K562 (cell line): ENCODE measurements around the gene NPM3. TPM values are rescaled to one million over a fixed set of nuclear protein-coding genes. Genes with fewer than 3 reads are reported as not detected.
A peak's percentile ranks its signal among the peaks of the same experiment; 100 is the strongest.

Experiments used
- ATAC-seq: fragments of 200-7000 bp; cut with Tn5 transposase; 3 replicates; pipeline ENCODE4 v1.9.1; 2020; ENCODE audit warnings: moderate library complexity
- BruUV-seq: library from RNA; stranded (reverse); fragments of 400-500 nt; replicated peaks from 2 replicates; lab custom pipeline; 2021; lab: Mats Ljungman, UMichigan
- CTCF ChIA-PET: fragments of 300-600 bp; formaldehyde crosslinking; extraction: SDS; loops from one replicate; lab custom pipeline; 2021; ENCODE audit warnings: low intra/inter-chr PET ratio; lab: Yijun Ruan, JAX
- POLR2A ChIA-PET: fragments of 300-600, 350-650 bp; sonication (Branson Sonifier 250); formaldehyde crosslinking; extraction: SDS; loops from one replicate; lab custom pipeline; 2021; ENCODE audit warnings: antibody characterized with exemption, inconsistent platforms; lab: Yijun Ruan, JAX
- DNase-seq, 4 experiments: peaks; one replicate each; pipeline versions ENCODE4 v3.0.0 to v3.0.0-alpha.2; 2011 to 2018; ENCODE audit warnings: low spot score in 3 of 4, mixed read lengths in 3 of 4; ENCODE audit errors: extremely low read depth in 1 of 4
- FAIRE-seq: peaks from 2 replicates; lab custom pipeline; 2011; peaks lifted over from hg19 to GRCh38; lab: Jason Lieb, UNC
- H2AFZ ChIP-seq: 2 replicates; pipeline ENCODE4 v1.6.0; 2011; ENCODE audit warnings: low read depth, low read length, control low read depth, inconsistent platforms
- H3K27ac ChIP-seq: fragments of 200-600 bp; 3 replicates; pipeline ENCODE4 v1.8.0; 2011; ENCODE audit warnings: low read depth, mild to moderate bottlenecking, control low read depth, inconsistent platforms, low read length, moderate library complexity, mixed read lengths; ENCODE audit errors: extremely low read depth
- H3K27me3 ChIP-seq, 2 experiments: fragments of 300-600 bp in 1 of 2; 2 replicates in 1 of 2; 3 replicates in 1 of 2; pipeline versions ENCODE4 v1.6.0 to v1.8.0; 2011; ENCODE audit warnings: inconsistent platforms in 2 of 2, low read length in 2 of 2, mild to moderate bottlenecking in 1 of 2, mixed read lengths in 1 of 2, moderate library complexity in 1 of 2; ENCODE audit not compliant: control insufficient read depth in 2 of 2, insufficient read depth in 2 of 2
- H3K36me3 ChIP-seq: fragments of 300-600 bp; 3 replicates; pipeline ENCODE4 v1.8.0; 2011; ENCODE audit warnings: mild to moderate bottlenecking, low read length, inconsistent platforms; ENCODE audit not compliant: control insufficient read depth, insufficient read depth
- H3K4me1 ChIP-seq, 2 experiments: fragments of 200-600 bp in 1 of 2; replicated peaks in 1 of 2; 2 replicates in 1 of 2; 3 replicates in 1 of 2; pipeline versions ENCODE4 v1.5.1 to v1.8.0; 2011; ENCODE audit warnings: inconsistent platforms in 2 of 2, low read length in 2 of 2, mild to moderate bottlenecking in 1 of 2, mixed read lengths in 1 of 2, moderate library complexity in 1 of 2; ENCODE audit not compliant: control insufficient read depth in 2 of 2, insufficient read depth in 2 of 2
- H3K4me2 ChIP-seq: 2 replicates; pipeline ENCODE4 v1.6.1; 2011; ENCODE audit warnings: low read length, control low read depth, inconsistent platforms, mixed read lengths; ENCODE audit not compliant: insufficient read depth
- H3K4me3 ChIP-seq: fragments of 200-600 bp; sonication (generic), shearing (Covaris generic); 2 replicates; pipeline ENCODE4 v1.5.1; 2016; ENCODE audit warnings: control low read depth, inconsistent platforms
- H3K79me2 ChIP-seq: fragments of 200-600 bp; 3 replicates; pipeline ENCODE4 v1.8.0; 2011; ENCODE audit warnings: low read length, inconsistent platforms; ENCODE audit not compliant: control insufficient read depth, insufficient read depth
- H3K9ac ChIP-seq, 2 experiments: 2 replicates each; pipeline versions ENCODE4 v1.6.0 to v1.6.1; 2011; ENCODE audit warnings: low read depth in 2 of 2, low read length in 2 of 2, control low read depth in 1 of 2, inconsistent platforms in 1 of 2, mild to moderate bottlenecking in 1 of 2, mixed read lengths in 1 of 2; ENCODE audit not compliant: insufficient read depth in 1 of 2
- H3K9me1 ChIP-seq: one replicate; pipeline ENCODE4 v1.6.0; 2011; ENCODE audit warnings: inconsistent platforms, mild to moderate bottlenecking, low read length, moderate library complexity; ENCODE audit not compliant: control insufficient read depth, insufficient read depth
- H3K9me3 ChIP-seq: replicated peaks from 2 replicates; pipeline ENCODE4 v1.5.1; 2011; ENCODE audit warnings: low read depth, low read length, inconsistent platforms; ENCODE audit not compliant: control insufficient read depth, insufficient read depth
- H4K20me1 ChIP-seq: replicated peaks from 2 replicates; pipeline ENCODE4 v1.6.1; 2011; ENCODE audit warnings: low read length, inconsistent platforms, mixed read lengths; ENCODE audit not compliant: control insufficient read depth, insufficient read depth
- ARID1B ChIP-seq: fragments of 450-650 bp; IDR thresholded peaks from 2 replicates; pipeline ENCODE4 v1.6.1; 2016; ENCODE audit warnings: antibody characterized with exemption, mild to moderate bottlenecking, inconsistent platforms
- ATF3 ChIP-seq, 2 experiments: fragments of 450-650 bp in 1 of 2; sonication (generic) in 1 of 2; formaldehyde crosslinking in 1 of 2; IDR thresholded peaks in 1 of 2; conservative IDR thresholded peaks in 1 of 2; 2 replicates each; pipeline versions ENCODE4 v1.6.1 to v1.8.1; 2016 to 2023; ENCODE audit warnings: mild to moderate bottlenecking in 2 of 2, moderate library complexity in 2 of 2, inconsistent platforms in 1 of 2, missing genetic modification reagents in 1 of 2
- CBFA2T2 ChIP-seq: fragments of 450-650 bp; conservative IDR thresholded peaks from 2 replicates; pipeline ENCODE4 v1.6.1; 2017; ENCODE audit warnings: mild to moderate bottlenecking
- ERF ChIP-seq: fragments of 450-650 bp; formaldehyde crosslinking; IDR thresholded peaks from 2 replicates; pipeline ENCODE4 v1.4.0; 2020; ENCODE audit warnings: mild to moderate bottlenecking, mixed read lengths
- GATAD2B ChIP-seq: fragments of 450-650 bp; IDR thresholded peaks from 2 replicates; pipeline ENCODE4 v1.6.1; 2017; ENCODE audit warnings: mild to moderate bottlenecking, borderline replicate concordance
- HMG20B ChIP-seq: fragments of 250-450 bp; sonication (Bioruptor Pico); IDR thresholded peaks from 2 replicates; pipeline ENCODE4 v1.5.0; 2021; ENCODE audit warnings: mild to moderate bottlenecking
- KDM1A ChIP-seq, 2 experiments: fragments of 450-650 bp; IDR thresholded peaks; 2 replicates each; pipeline ENCODE4 v1.6.1; 2016; ENCODE audit warnings: mild to moderate bottlenecking in 2 of 2
- KDM4B ChIP-seq, 2 experiments: fragments of 450-650 bp in 1 of 2; sonication (generic) in 1 of 2; IDR thresholded peaks; 2 replicates each; pipeline ENCODE4 v1.6.1; 2016 to 2017; ENCODE audit warnings: borderline replicate concordance in 2 of 2, antibody characterized with exemption in 1 of 2, low read depth in 1 of 2, mild to moderate bottlenecking in 1 of 2
- KDM5B ChIP-seq: fragments of 200-600 bp; sonication (generic); IDR thresholded peaks from 2 replicates; pipeline ENCODE4 v1.6.1; 2012; ENCODE audit warnings: low read depth, mild to moderate bottlenecking, moderate library complexity, low read length, control low read depth, inconsistent platforms; ENCODE audit not compliant: insufficient replicate concordance
- MTA1 ChIP-seq: fragments of 450-650 bp; IDR thresholded peaks from 2 replicates; pipeline ENCODE4 v1.6.1; 2017; ENCODE audit warnings: borderline replicate concordance
- NCOR1 ChIP-seq: fragments of 450-650 bp; IDR thresholded peaks from 2 replicates; pipeline ENCODE4 v1.6.1; 2016; ENCODE audit warnings: mild to moderate bottlenecking, moderate library complexity
- NFIC ChIP-seq: fragments of 450-650 bp; IDR thresholded peaks from 2 replicates; pipeline ENCODE4 v1.6.1; 2017; ENCODE audit warnings: mild to moderate bottlenecking, inconsistent platforms
- NFXL1 ChIP-seq: fragments of 450-650 bp; formaldehyde crosslinking; IDR thresholded peaks from 2 replicates; pipeline ENCODE4 v1.4.0; 2021; ENCODE audit warnings: mild to moderate bottlenecking
- PKNOX1 ChIP-seq: fragments of 450-650 bp; IDR thresholded peaks from 2 replicates; pipeline ENCODE4 v1.6.1; 2016
- PTRF ChIP-seq: fragments of 450-650 bp; IDR thresholded peaks from 2 replicates; pipeline ENCODE4 v1.6.1; 2016; ENCODE audit warnings: mild to moderate bottlenecking, missing genetic modification characterization, missing compliant biosample characterization
- RAD21 ChIP-seq, 2 experiments: fragments of 250-450 bp in 1 of 2; fragments of 450-650 bp in 1 of 2; sonication (Bioruptor Pico) in 1 of 2; formaldehyde crosslinking in 1 of 2; IDR thresholded peaks in 1 of 2; conservative IDR thresholded peaks in 1 of 2; 2 replicates each; pipeline versions ENCODE4 v1.4.0 to v1.8.0; 2020 to 2022; ENCODE audit warnings: mild to moderate bottlenecking in 2 of 2, moderate library complexity in 1 of 2
- ZNF384 ChIP-seq: IDR thresholded peaks from 2 replicates; pipeline ENCODE4 v1.6.1; 2012; ENCODE audit warnings: low read depth, low read length, improper control_type of control experiment
- WGBS: fragments of 100-300 bp; shearing (Covaris generic); methylation state at CpG from one replicate; pipeline ENCODE4 v1.1.6; 2016; ENCODE audit warnings: low coverage, mixed read lengths; ENCODE audit not compliant: insufficient coverage; ENCODE audit errors: missing lambda C conversion rate; 5-methylcytosine and 5-hydroxymethylcytosine counted together
- in situ Hi-C: fragments of 300-500 bp; cut with MboI; formaldehyde crosslinking; loops from 4 replicates; pipeline ENCODE4 v1.15.0; 2018; ENCODE audit warnings: inconsistent platforms, mixed read lengths
- intact Hi-C: fragments of 100-400 bp; cut with micrococcal nuclease; formaldehyde crosslinking; loops from 2 replicates; pipeline ENCODE4 v1.14.2; 2022
- polyA plus RNA-seq, 8 experiments: library from polyadenylated mRNA; depleted of rRNA in 4 of 8; stranded (reverse) in 5 of 8; unstranded in 3 of 8; fragments of >200 nt; fragmentation: Nextera tagmentation in 2 of 8; fragmentation: Illumina TruSeq in 1 of 8; extraction: Ambion mirVana in 2 of 8; extraction: Trizol in 1 of 8; gene quantifications; 2 replicates each; pipeline versions ENCODE4 v1.2.1 to v1.2.3, GENCODE V29; 2011 to 2014; ENCODE audit warnings: inconsistent platforms in 1 of 8, missing spikeins in 1 of 8
- total RNA-seq, 7 experiments: library from RNA; depleted of rRNA in 6 of 7; stranded (reverse); fragments of >200 nt in 6 of 7; fragmentation: Illumina TruSeq in 2 of 7; extraction: Trizol in 2 of 7; gene quantifications; 2 replicates each; pipeline versions ENCODE4 v1.2.1 to v1.2.3, GENCODE V29; 2011 to 2021; ENCODE audit warnings: low replicate concordance in 1 of 7

Gene NPM3
- total and polyA plus RNA-seq, 9 of the 15 experiments (the other 6 are each of a cell fraction or from before 2014, with no cell fraction given) = 15.2 to 239 (median 114) TPM

GRCh38 chr10:101767600-101767945, 15.7 kb downstream of the NPM3 start:
- in situ Hi-C loops (no loop called here), intact Hi-C loops (no loop called here)
- Histone ChIP-seq H3K4me3 (no peak overlapping the region), H3K79me2 (no peaks in the 10 kb centered on the region), H2AFZ (no peak overlapping the region), H3K9me1 (no peaks in the 10 kb centered on the region), H3K4me1 (peaks cover 0 to 12% of the 10 kb centered on the region in 2 experiments; a peak in 2 of 5 replicates), H4K20me1 (0 out of 2 replicates have a peak, but pooled peaks cover 5% of the 10 kb centered on the region), H3K27me3 (peaks cover 23 to 64% of the 10 kb centered on the region in 2 experiments), H3K4me2 (no peak overlapping the region), H3K9me3 (no peaks in the 10 kb centered on the region), H3K9ac (no peak overlapping the region; a peak in 1 of 4 replicates), H3K27ac (no peak overlapping the region), H3K36me3 (no peaks in the 10 kb centered on the region)
- no peak; the same call in 2 of the 3 replicates for ATAC-seq
- ChIA-PET CTCF (no interaction called here), POLR2A (interaction anchor here (0.6 to 1.6 kb wide), 3 partner anchors 14 to 665 kb away, joined by 3 to 4 read pairs (median 3); partner anchors contain the start of genes CUEDC2 and NPM3)
- peak in 1 of 4 experiments; percentile 9 for DNase-seq
- 4% methylated on average over 6 of the region's 6 CpGs for WGBS
- FAIRE-seq = no peak
- BruUV-seq = no TSS peak
- TF ChIP-seq KDM5B (no peak), MTA1 (no peak), ZNF384 (no peak), KDM4B (IDR thresholded peaks at IDR 0.05; ENCODE audit: borderline replicate concordance in 2 of 2, low read depth in 1 of 2) (no peak), PKNOX1 (no peak), ATF3 (IDR thresholded peaks at IDR 0.05) (no peak), ATF3 (CRISPR knock-in tag; conservative IDR thresholded peaks at IDR 0.05) (no peak), CBFA2T2 (0 out of 2 replicates have a peak, but pooled peaks have one; percentile 17), NCOR1 (no peak), ARID1B (no peak), KDM1A (IDR thresholded peaks at IDR 0.05) (peak; percentile 65 to 73; a peak in 2 of 4 replicates), HMG20B (no peak), PTRF (tag) (no peak), NFXL1 (no peak), ERF (CRISPR knock-in tag) (no peak), NFIC (peak; percentile 38; the same call in 1 of the 2 replicates), RAD21 (CRISPR knock-in tag; conservative IDR thresholded peaks at IDR 0.05 in 1 of 2, IDR thresholded peaks at IDR 0.05 in 1 of 2) (no peak), GATAD2B (no peak)
